GM23338 (cell line): ENCODE measurements around the gene ARHGEF2. TPM values are rescaled to one million over a fixed set of nuclear protein-coding genes. Genes with fewer than 3 reads are reported as not detected.
A peak's percentile ranks its signal among the peaks of the same experiment; 100 is the strongest.

Source experiments
- ATAC-seq: fragments of 200-7000 bp; cut with Tn5 transposase; 3 replicates; pipeline ENCODE4 v1.9.1; 2020
- DNase-seq: peaks from one replicate; pipeline ENCODE4 v3.0.0-alpha.2; 2015; ENCODE audit warnings: low spot score
- H2AFZ ChIP-seq: fragments of 200-600 bp; sonication (generic); 2 replicates; pipeline ENCODE4 v1.8.0; 2016; ENCODE audit warnings: antibody characterized with exemption, mild to moderate bottlenecking, moderate library complexity
- H3F3A ChIP-seq: fragments of 200-600 bp; sonication (generic); replicated peaks from 2 replicates; pipeline ENCODE4 v1.8.0; 2017; ENCODE audit warnings: antibody characterized with exemption, mixed run types, low read depth
- H3K27ac ChIP-seq: fragments of 200-600 bp; sonication (generic); 2 replicates; pipeline ENCODE4 v1.6.1; 2016; ENCODE audit warnings: low read depth
- H3K27me3 ChIP-seq: fragments of 200-600 bp; sonication (generic); 2 replicates; pipeline ENCODE4 v1.8.0; 2016; ENCODE audit warnings: mild to moderate bottlenecking, mixed run types, moderate library complexity; ENCODE audit not compliant: insufficient read depth
- H3K36me3 ChIP-seq: fragments of 200-600 bp; sonication (generic); 2 replicates; pipeline ENCODE4 v1.8.0; 2016; ENCODE audit warnings: mild to moderate bottlenecking; ENCODE audit not compliant: insufficient read depth
- H3K4me1 ChIP-seq: fragments of 200-600 bp; sonication (generic); 2 replicates; pipeline ENCODE4 v1.8.0; 2016; ENCODE audit warnings: mild to moderate bottlenecking, moderate library complexity; ENCODE audit not compliant: insufficient read depth
- H3K4me2 ChIP-seq: fragments of 200-600 bp; sonication (generic); 2 replicates; pipeline ENCODE4 v1.7.1; 2017; ENCODE audit warnings: mixed run types
- H3K4me3 ChIP-seq: fragments of 200-600 bp; sonication (generic); 2 replicates; pipeline ENCODE4 v1.6.1; 2016; ENCODE audit warnings: mixed run types
- H3K79me2 ChIP-seq: fragments of 200-600 bp; sonication (generic); replicated peaks from 2 replicates; pipeline ENCODE4 v1.8.0; 2017; ENCODE audit warnings: mild to moderate bottlenecking; ENCODE audit not compliant: insufficient read depth
- H3K9me2 ChIP-seq: fragments of 200-600 bp; sonication (generic); 2 replicates; pipeline ENCODE4 v1.8.0; 2017; ENCODE audit not compliant: insufficient read depth
- H4K20me1 ChIP-seq: fragments of 200-600 bp; sonication (generic); replicated peaks from 2 replicates; pipeline ENCODE4 v1.8.0; 2017; ENCODE audit warnings: mild to moderate bottlenecking; ENCODE audit not compliant: insufficient read depth
- H3K27ac Mint-ChIP-seq: 2 replicates; pipeline ENCODE4 v1.8.0; 2020; ENCODE audit warnings: inconsistent platforms, mild to moderate bottlenecking, moderate library complexity, mixed read lengths
- H3K27me3 Mint-ChIP-seq: 3 replicates; pipeline ENCODE4 v1.8.0; 2022; ENCODE audit warnings: low read depth, mild to moderate bottlenecking, moderate library complexity, mixed read lengths, inconsistent platforms; ENCODE audit not compliant: insufficient read depth, poor library complexity
- H3K36me3 Mint-ChIP-seq: 3 replicates; pipeline ENCODE4 v1.8.0; 2021; ENCODE audit warnings: low read depth, mild to moderate bottlenecking, inconsistent platforms, moderate library complexity, mixed read lengths
- H3K4me1 Mint-ChIP-seq: 3 replicates; pipeline ENCODE4 v1.8.0; 2020; ENCODE audit warnings: mild to moderate bottlenecking, inconsistent platforms, mixed read lengths
- H3K4me3 Mint-ChIP-seq: 3 replicates; pipeline ENCODE4 v1.8.0; 2021; ENCODE audit warnings: moderate library complexity, mild to moderate bottlenecking, inconsistent platforms, mixed read lengths
- H3K9me3 Mint-ChIP-seq: 3 replicates; pipeline ENCODE4 v1.8.0; 2020; ENCODE audit warnings: moderate library complexity, mild to moderate bottlenecking, inconsistent platforms, mixed read lengths
- CREB1 ChIP-seq: fragments of 250-450 bp; sonication (Bioruptor Pico); IDR thresholded peaks from 2 replicates; pipeline ENCODE4 v1.5.0; 2020; ENCODE audit warnings: low read depth, mild to moderate bottlenecking, moderate library complexity
- CTCF ChIP-seq, 2 experiments: fragments of 200-600 bp in 1 of 2; sonication (generic) in 1 of 2; conservative IDR thresholded peaks; 2 replicates each; pipeline versions ENCODE4 v1.5.1 to v1.6.1; 2016 to 2017; ENCODE audit warnings: antibody characterized with exemption in 2 of 2, low read depth in 2 of 2, mild to moderate bottlenecking in 2 of 2, moderate library complexity in 1 of 2
- ETS1 ChIP-seq: IDR thresholded peaks from 2 replicates; pipeline ENCODE4 v1.6.1; 2016; ENCODE audit warnings: antibody characterized with exemption
- EZH2 ChIP-seq: fragments of 200-600 bp; sonication (generic); IDR thresholded peaks from one replicate; pipeline ENCODE4 v1.8.0; 2017; ENCODE audit warnings: antibody characterized with exemption, mild to moderate bottlenecking, low read depth; ENCODE audit not compliant: unreplicated experiment
- EZH2phosphoT487 ChIP-seq: fragments of 200-600 bp; sonication (generic); IDR thresholded peaks from one replicate; pipeline ENCODE4 v1.8.1; 2018; ENCODE audit warnings: antibody characterized with exemption; ENCODE audit not compliant: unreplicated experiment
- JUNB ChIP-seq: IDR thresholded peaks from one replicate; pipeline ENCODE4 v1.6.1; 2016; ENCODE audit warnings: antibody characterized with exemption; ENCODE audit not compliant: unreplicated experiment
- NANOG ChIP-seq: IDR thresholded peaks from 2 replicates; pipeline ENCODE4 v1.6.1; 2016; ENCODE audit warnings: antibody characterized with exemption, borderline replicate concordance
- ZNF331 ChIP-seq: fragments of 250-450 bp; sonication (Bioruptor Pico); IDR thresholded peaks from 2 replicates; pipeline ENCODE4 v1.5.0; 2020; ENCODE audit warnings: low read depth, mild to moderate bottlenecking, moderate library complexity
- polyA plus RNA-seq: library from polyadenylated mRNA; unstranded; fragments of >200 nt; fragmentation: Nextera tagmentation; extraction: Ambion mirVana; gene quantifications from 2 replicates; pipeline ENCODE4 v1.2.1, GENCODE V29; 2016
- total RNA-seq: library from RNA; depleted of rRNA; stranded (reverse); fragments of >200 nt; shearing (Covaris generic); gene quantifications from 2 replicates; pipeline ENCODE4 v1.2.3, GENCODE V29; 2014
- TF ChIP-seq, protein P1 (sequence below): IDR thresholded peaks from one replicate; pipeline ENCODE4 v1.6.1; 2018; ENCODE audit warnings: antibody characterized with exemption; ENCODE audit not compliant: unreplicated experiment

ARHGEF2 gene
- total and polyA plus RNA-seq, 2 experiments from 2014 or later: 23.0 to 87.6 TPM

GRCh38 chr1:156009404-156009803, 31.1 kb upstream of the ARHGEF2 start (continued):
- TF ChIP-seq, protein P1, sequence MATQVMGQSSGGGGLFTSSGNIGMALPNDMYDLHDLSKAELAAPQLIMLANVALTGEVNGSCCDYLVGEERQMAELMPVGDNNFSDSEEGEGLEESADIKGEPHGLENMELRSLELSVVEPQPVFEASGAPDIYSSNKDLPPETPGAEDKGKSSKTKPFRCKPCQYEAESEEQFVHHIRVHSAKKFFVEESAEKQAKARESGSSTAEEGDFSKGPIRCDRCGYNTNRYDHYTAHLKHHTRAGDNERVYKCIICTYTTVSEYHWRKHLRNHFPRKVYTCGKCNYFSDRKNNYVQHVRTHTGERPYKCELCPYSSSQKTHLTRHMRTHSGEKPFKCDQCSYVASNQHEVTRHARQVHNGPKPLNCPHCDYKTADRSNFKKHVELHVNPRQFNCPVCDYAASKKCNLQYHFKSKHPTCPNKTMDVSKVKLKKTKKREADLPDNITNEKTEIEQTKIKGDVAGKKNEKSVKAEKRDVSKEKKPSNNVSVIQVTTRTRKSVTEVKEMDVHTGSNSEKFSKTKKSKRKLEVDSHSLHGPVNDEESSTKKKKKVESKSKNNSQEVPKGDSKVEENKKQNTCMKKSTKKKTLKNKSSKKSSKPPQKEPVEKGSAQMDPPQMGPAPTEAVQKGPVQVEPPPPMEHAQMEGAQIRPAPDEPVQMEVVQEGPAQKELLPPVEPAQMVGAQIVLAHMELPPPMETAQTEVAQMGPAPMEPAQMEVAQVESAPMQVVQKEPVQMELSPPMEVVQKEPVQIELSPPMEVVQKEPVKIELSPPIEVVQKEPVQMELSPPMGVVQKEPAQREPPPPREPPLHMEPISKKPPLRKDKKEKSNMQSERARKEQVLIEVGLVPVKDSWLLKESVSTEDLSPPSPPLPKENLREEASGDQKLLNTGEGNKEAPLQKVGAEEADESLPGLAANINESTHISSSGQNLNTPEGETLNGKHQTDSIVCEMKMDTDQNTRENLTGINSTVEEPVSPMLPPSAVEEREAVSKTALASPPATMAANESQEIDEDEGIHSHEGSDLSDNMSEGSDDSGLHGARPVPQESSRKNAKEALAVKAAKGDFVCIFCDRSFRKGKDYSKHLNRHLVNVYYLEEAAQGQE: no peak
- TF ChIP-seq EZH2phosphoT487: no peak
- no peak for TF ChIP-seq ZNF331
- TF ChIP-seq JUNB: no peak
- no peak for TF ChIP-seq EZH2
- no peak for TF ChIP-seq CTCF (conservative IDR thresholded peaks at IDR 0.05; ENCODE audit: low read depth in 2 of 2)
- TF ChIP-seq CREB1 (CRISPR knock-in tag): no peak

- Histone ChIP-seq H4K20me1 (peaks cover 5% of the 10 kb centered on the region), H3K27ac (0 out of 2 replicates have a peak overlapping the region, but pooled peaks have one; percentile 66), H3F3A (peaks cover 23% of the 10 kb centered on the region; the same call in 1 of the 2 replicates), H2AFZ (no peak overlapping the region), H3K9me2 (no peaks in the 10 kb centered on the region), H3K36me3 (peaks cover 23% of the 10 kb centered on the region), H3K79me2 (0 out of 2 replicates have a peak, but pooled peaks cover 2% of the 10 kb centered on the region), H3K4me3 (no peak overlapping the region), H3K4me2 (no peak overlapping the region), H3K4me1 (no peaks in the 10 kb centered on the region), H3K27me3 (no peaks in the 10 kb centered on the region)
- peak; percentile 49 for DNase-seq
- peaks cover 6% of the 10 kb centered on the region for H3K4me1 Mint-ChIP-seq
- peaks cover 32% of the 10 kb centered on the region for H3K36me3 Mint-ChIP-seq
- H3K9me3 Mint-ChIP-seq: no peaks in the 10 kb centered on the region; the same call in 2 of the 3 replicates
- no peak overlapping the region for H3K4me3 Mint-ChIP-seq
- peaks cover 5% of the 10 kb centered on the region for H3K27me3 Mint-ChIP-seq
- H3K27ac Mint-ChIP-seq: 0 out of 2 replicates have a peak overlapping the region, but pooled peaks have one; percentile 52
- ATAC-seq: peak; percentile 46
- TF ChIP-seq ETS1 (no peak), CTCF (conservative IDR thresholded peaks at IDR 0.05; ENCODE audit: low read depth in 2 of 2) (no peak), NANOG (no peak), EZH2phosphoT487 (no peak), ZNF331 (no peak)
- TF ChIP-seq, protein P1: no peak
These were observed 28.5 kb upstream of the ARHGEF2 start for GRCh38 chr1:156006666-156007376.
